Muscle of arm (tissue), 14 donors: ENCODE results near the gene TRIOBP. TPM values are rescaled to one million over a fixed set of nuclear protein-coding genes. Genes with fewer than 3 reads are reported as not detected.
A peak's percentile ranks its signal among the peaks of the same experiment; 100 is the strongest.
"Not testable (repeated sequence)": the region's sequence is repeated elsewhere in the genome, so short reads cannot be mapped to it uniquely, and the experiment has no call there.

ENCODE experiments used
- DNase-seq: peaks from one replicate; pipeline ENCODE4 v3.0.0-alpha.2; 2013
- long read RNA-seq, 11 donors: transcript quantifications; one replicate each; lab custom pipeline, GENCODE V29; 2026
- polyA plus RNA-seq, 12 donors: library from polyadenylated mRNA; unstranded; fragments of 120-200 nt; gene quantifications; one replicate each; pipeline ENCODE4 v1.2.1, GENCODE V29; 2013; ENCODE audit not compliant: insufficient read length in 12 of 12

TRIOBP gene, protein sequence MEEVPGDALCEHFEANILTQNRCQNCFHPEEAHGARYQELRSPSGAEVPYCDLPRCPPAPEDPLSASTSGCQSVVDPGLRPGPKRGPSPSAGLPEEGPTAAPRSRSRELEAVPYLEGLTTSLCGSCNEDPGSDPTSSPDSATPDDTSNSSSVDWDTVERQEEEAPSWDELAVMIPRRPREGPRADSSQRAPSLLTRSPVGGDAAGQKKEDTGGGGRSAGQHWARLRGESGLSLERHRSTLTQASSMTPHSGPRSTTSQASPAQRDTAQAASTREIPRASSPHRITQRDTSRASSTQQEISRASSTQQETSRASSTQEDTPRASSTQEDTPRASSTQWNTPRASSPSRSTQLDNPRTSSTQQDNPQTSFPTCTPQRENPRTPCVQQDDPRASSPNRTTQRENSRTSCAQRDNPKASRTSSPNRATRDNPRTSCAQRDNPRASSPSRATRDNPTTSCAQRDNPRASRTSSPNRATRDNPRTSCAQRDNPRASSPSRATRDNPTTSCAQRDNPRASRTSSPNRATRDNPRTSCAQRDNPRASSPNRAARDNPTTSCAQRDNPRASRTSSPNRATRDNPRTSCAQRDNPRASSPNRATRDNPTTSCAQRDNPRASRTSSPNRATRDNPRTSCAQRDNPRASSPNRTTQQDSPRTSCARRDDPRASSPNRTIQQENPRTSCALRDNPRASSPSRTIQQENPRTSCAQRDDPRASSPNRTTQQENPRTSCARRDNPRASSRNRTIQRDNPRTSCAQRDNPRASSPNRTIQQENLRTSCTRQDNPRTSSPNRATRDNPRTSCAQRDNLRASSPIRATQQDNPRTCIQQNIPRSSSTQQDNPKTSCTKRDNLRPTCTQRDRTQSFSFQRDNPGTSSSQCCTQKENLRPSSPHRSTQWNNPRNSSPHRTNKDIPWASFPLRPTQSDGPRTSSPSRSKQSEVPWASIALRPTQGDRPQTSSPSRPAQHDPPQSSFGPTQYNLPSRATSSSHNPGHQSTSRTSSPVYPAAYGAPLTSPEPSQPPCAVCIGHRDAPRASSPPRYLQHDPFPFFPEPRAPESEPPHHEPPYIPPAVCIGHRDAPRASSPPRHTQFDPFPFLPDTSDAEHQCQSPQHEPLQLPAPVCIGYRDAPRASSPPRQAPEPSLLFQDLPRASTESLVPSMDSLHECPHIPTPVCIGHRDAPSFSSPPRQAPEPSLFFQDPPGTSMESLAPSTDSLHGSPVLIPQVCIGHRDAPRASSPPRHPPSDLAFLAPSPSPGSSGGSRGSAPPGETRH (N-terminal part only)
- polyA plus RNA-seq: 10 to 100 TPM in 11 of 12 donors, not detected in 1; 33.8 to 64.5 (median 39.2) TPM
- long read RNA-seq, donor 1, transcript TRIOBP-203 (14 exons, 2,324 nt): major isoform, 13 of 35 reads
- long read RNA-seq, donor 1, partial matches to known transcripts: 22 of 35 reads
- long read RNA-seq, donor 1, other reads (novel, unspliced or antisense): 0 of 35 reads
- long read RNA-seq, donor 2, transcript TRIOBP-203 (14 exons, 2,324 nt): major isoform, 13 of 14 reads
- long read RNA-seq, donor 2, partial matches to known transcripts: 0 of 14 reads
- long read RNA-seq, donor 2, other reads (novel, unspliced or antisense): 0 of 14 reads
- long read RNA-seq, donor 3, transcript TRIOBP-203 (14 exons, 2,324 nt): major isoform, 8 of 8 reads
- long read RNA-seq, donor 3, partial matches to known transcripts: 0 of 8 reads
- long read RNA-seq, donor 3, other reads (novel, unspliced or antisense): 0 of 8 reads
- long read RNA-seq, donor 4, partial matches to known transcripts: 0 of 3 reads
- long read RNA-seq, donor 4, other reads (novel, unspliced or antisense): 0 of 3 reads
- long read RNA-seq, donor 5, transcript TRIOBP-203 (14 exons, 2,324 nt): major isoform, 20 of 36 reads
- long read RNA-seq, donor 5, partial matches to known transcripts: 13 of 36 reads
- long read RNA-seq, donor 5, other reads (novel, unspliced or antisense): 0 of 36 reads
- long read RNA-seq, donor 6, partial matches to known transcripts: 16 of 22 reads
- long read RNA-seq, donor 6, other reads (novel, unspliced or antisense): 0 of 22 reads
- long read RNA-seq, donor 7, transcript TRIOBP-203 (14 exons, 2,324 nt): major isoform, 8 of 18 reads
- long read RNA-seq, donor 7, partial matches to known transcripts: 10 of 18 reads
- long read RNA-seq, donor 7, other reads (novel, unspliced or antisense): 0 of 18 reads
- long read RNA-seq, donor 8, transcript TRIOBP-203 (14 exons, 2,324 nt): major isoform, 13 of 18 reads
- long read RNA-seq, donor 8, partial matches to known transcripts: 5 of 18 reads
- long read RNA-seq, donor 8, other reads (novel, unspliced or antisense): 0 of 18 reads
- long read RNA-seq, donor 9, transcript TRIOBP-203 (14 exons, 2,324 nt): major isoform, 8 of 16 reads
- long read RNA-seq, donor 9, partial matches to known transcripts: 7 of 16 reads
- long read RNA-seq, donor 9, other reads (novel, unspliced or antisense): 0 of 16 reads
- long read RNA-seq, donor 10, transcript TRIOBP-203 (14 exons, 2,324 nt): major isoform, 7 of 8 reads
- long read RNA-seq, donor 10, partial matches to known transcripts: 0 of 8 reads
- long read RNA-seq, donor 10, other reads (novel, unspliced or antisense): 0 of 8 reads
- long read RNA-seq, donor 11, transcript TRIOBP-203 (14 exons, 2,324 nt): major isoform, 9 of 9 reads
- long read RNA-seq, donor 11, partial matches to known transcripts: 0 of 9 reads
- long read RNA-seq, donor 11, other reads (novel, unspliced or antisense): 0 of 9 reads

- DNase-seq: peak; percentile 91
Measured at GRCh38 chr22:37696657-37697537, at the start of gene TRIOBP. TSS of gene TRIOBP (plus strand) at chr22:37697048. CDS start at chr22:37701366, 4,318 bp downstream.

GRCh38 chr22:37647317-37647716, 49.5 kb upstream of the TRIOBP start:
- DNase-seq: no peak

DNA sequence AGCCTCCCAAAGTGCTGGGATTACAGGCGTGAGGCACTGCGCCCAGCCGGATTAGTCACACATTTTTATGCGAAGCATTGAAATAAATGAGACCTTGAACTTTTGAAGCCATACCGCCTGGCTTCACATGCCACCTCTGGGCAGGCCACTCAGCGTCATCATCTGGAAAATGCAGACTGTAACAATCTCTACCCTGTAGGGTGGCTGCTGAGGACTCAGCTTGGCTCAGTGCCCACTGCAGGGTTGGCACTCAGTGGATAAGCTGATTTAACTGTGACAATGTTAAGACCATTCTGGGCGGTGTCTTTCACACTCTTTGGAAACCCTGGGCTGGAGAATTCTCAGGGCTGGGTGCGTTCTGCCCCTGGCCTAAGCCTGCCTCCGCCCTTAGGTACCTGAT, 48.9 kb upstream of the TRIOBP start:
- DNase-seq: no peak

GRCh38 chr22:37650463-37651136, 46.2 kb upstream of the TRIOBP start:
- DNase-seq: no peak

GRCh38 chr22:37654563-37655251, 42.1 kb upstream of the TRIOBP start:
- no peak for DNase-seq

DNA sequence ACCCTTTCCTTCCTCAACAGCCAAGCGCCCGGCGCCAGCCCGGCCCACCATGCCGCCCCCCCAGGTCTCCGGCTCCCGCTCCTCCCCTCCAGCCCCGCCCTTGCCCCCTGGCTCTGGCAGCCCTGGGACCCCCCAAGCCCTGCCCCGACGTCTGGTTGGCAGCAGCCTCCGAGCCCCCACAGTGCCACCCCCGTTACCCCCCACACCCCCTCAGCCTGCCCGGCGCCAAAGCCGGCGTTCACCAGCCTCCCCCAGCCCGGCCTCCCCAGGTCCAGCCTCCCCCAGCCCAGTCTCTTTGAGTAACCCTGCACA, 41.6 kb upstream of the TRIOBP start:
- no peak for DNase-seq

GRCh38 chr22:37656583-37656982, 40.3 kb upstream of the TRIOBP start:
- not testable (repeated sequence) for DNase-seq

GRCh38 chr22:37657590-37658132, 39.2 kb upstream of the TRIOBP start:
- no peak for DNase-seq

DNA sequence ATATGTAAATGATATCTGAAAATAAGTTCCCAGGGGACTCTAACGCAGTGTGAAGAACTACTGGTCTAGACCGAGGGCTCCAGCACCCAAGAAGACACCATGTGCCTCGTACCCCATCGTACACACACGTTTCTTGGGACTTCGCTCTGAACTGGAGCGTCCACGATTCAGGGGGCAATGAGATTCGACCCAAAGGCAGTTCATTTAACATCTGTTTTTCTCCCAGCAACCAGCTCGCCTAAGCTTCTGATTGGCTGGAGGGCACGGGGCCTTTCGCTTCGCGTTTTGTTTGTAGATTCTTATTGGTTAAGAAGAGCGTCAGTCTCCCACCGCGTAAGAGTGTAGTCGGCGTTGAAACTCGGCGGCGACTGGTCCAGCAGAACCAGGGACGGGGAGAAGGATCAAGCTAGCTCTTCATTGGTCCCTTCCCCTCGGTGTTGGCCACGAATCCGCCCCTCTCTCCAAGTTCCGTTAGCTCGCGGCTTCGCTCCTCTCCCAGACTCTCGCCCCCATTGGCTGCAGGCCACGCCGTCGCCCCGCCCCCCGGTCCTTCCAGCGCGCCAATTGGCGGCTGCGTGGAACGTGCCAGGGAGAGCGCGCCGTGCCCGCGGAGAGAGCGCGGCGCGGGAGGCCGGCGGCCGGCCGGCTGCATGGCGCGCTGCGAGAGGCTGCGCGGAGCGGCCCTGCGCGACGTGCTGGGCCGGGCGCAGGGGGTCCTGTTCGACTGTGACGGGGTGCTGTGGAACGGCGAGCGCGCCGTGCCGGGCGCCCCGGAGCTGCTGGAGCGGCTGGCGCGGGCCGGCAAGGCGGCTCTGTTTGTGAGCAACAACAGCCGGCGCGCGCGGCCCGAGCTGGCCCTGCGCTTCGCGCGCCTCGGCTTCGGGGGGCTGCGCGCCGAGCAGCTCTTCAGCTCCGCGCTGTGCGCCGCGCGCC, 38.4 kb upstream of the TRIOBP start, which contains the start of gene PDXP:
TSS of gene PDXP (plus strand) at position 591 of the 933 bp plus-strand sequence. CDS start at position 651, 60 bp downstream.
- peak; percentile 100 for DNase-seq

DNA sequence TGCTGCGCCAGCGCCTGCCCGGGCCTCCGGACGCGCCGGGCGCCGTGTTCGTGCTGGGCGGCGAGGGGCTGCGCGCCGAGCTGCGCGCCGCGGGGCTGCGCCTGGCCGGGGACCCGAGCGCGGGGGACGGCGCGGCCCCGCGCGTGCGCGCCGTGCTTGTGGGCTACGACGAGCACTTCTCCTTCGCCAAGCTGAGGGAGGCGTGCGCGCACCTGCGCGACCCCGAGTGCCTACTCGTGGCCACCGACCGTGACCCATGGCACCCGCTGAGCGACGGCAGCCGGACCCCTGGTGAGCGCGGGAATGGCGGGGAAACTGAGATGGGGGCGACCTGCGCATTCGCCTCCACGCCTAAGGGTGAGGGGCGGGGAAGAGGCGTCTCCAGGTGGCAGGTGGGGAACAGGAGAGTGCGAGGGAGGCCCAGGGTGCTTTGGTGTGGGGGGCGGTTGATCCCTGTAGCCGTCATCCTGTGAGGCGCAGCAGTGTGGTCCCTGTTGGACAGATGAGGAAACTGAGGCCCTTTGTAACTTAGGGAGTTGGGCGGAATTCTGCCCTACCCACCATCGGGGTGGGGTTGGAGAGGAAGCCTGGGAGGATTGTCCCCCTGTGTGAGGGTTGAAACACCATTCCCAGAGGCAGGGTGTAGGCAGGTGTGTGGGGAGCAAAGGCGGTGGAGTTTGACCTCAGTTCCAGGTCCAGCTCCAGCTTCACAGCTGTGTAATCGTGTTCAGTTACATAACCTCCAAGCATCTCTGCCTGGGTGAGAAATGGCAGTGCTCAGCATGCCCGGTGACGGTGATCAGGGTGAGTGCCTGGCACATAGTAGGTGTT, 37.6 kb upstream of the TRIOBP start:
- DNase-seq: no peak

GRCh38 chr22:37659897-37660708, 36.7 kb upstream of the TRIOBP start:
- DNase-seq: no peak

DNA sequence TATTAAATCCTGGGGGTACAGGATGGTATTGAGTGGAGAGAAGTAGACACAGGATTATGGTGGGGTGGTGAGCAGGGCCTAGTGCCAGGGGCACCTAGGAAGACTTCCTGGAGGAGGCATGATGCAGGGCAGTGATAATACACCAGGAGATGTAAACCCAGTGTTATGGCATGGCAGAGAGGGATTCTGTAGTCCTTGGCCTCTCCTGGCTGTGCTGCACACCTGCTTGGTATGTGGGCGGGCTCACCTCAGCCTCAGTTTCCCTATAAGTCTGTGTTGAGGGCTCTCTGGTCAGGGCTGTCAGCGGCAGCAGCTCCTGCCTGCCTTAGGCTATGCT, 36.2 kb upstream of the TRIOBP start:
- no peak for DNase-seq
